GM12878 (cell line): ENCODE measurements around the gene RWDD1. TPM values are rescaled to one million over a fixed set of nuclear protein-coding genes. Genes with fewer than 3 reads are reported as not detected.

Experiments
- ATAC-seq: fragments of 200-7000 bp; cut with Tn5 transposase; 3 replicates; pipeline ENCODE4 v1.9.1; 2020; ENCODE audit warnings: mild to moderate bottlenecking, moderate library complexity
- BruUV-seq: library from RNA; stranded (reverse); fragments of 400-500 nt; replicated peaks from 2 replicates; lab custom pipeline; 2021; lab: Mats Ljungman, UMichigan
- CTCF ChIA-PET: fragments of 300-600 bp; sonication (Branson Sonifier 250); formaldehyde crosslinking; extraction: SDS; loops from one replicate; lab custom pipeline; 2021; ENCODE audit warnings: inconsistent platforms; lab: Yijun Ruan, JAX
- POLR2A ChIA-PET: fragments of 350-600 bp; formaldehyde crosslinking; extraction: SDS; loops from one replicate; lab custom pipeline; 2021; ENCODE audit warnings: inconsistent platforms; lab: Charles Lee
- RAD21 ChIA-PET: fragments of 300-600 bp; sonication (Branson Sonifier 250); formaldehyde crosslinking; loops from one replicate; lab custom pipeline; 2023; ENCODE audit warnings: antibody characterized with exemption; ENCODE audit not compliant: unreplicated experiment; lab: Charles Lee
- SMC1A ChIA-PET: fragments of 300-600 bp; sonication (Branson Sonifier 250); formaldehyde crosslinking; loops from one replicate; lab custom pipeline; 2023; ENCODE audit not compliant: unreplicated experiment, uncharacterized antibody; lab: Charles Lee
- DNase-seq: peaks from one replicate; pipeline ENCODE4 v3.0.0-alpha.2; 2011; ENCODE audit warnings: low read depth, low spot score
- FAIRE-seq: peaks from 3 replicates; lab custom pipeline; 2011; peaks lifted over from hg19 to GRCh38; lab: Jason Lieb, UNC
- H2AFZ ChIP-seq: 2 replicates; pipeline ENCODE4 v1.6.0; 2011; ENCODE audit warnings: low read depth, low read length, control low read depth; ENCODE audit not compliant: control insufficient read depth
- H3K27ac ChIP-seq: 2 replicates; pipeline ENCODE4 v1.5.1; 2011; ENCODE audit warnings: control low read depth; ENCODE audit not compliant: control insufficient read depth, insufficient read depth
- H3K27me3 ChIP-seq, 2 experiments: replicated peaks in 1 of 2; 2 replicates each; pipeline versions ENCODE4 v1.6.0 to v1.6.1; 2011; ENCODE audit warnings: low read length in 1 of 2; ENCODE audit not compliant: control insufficient read depth in 2 of 2, insufficient read depth in 2 of 2
- H3K36me3 ChIP-seq, 2 experiments: 2 replicates each; pipeline ENCODE4 v1.5.1; 2011; ENCODE audit warnings: low read length in 1 of 2; ENCODE audit not compliant: control insufficient read depth in 2 of 2, insufficient read depth in 2 of 2
- H3K4me1 ChIP-seq: 2 replicates; pipeline ENCODE4 v1.6.1; 2011; ENCODE audit warnings: mild to moderate bottlenecking, low read length, moderate library complexity, mixed read lengths; ENCODE audit not compliant: control insufficient read depth, insufficient read depth
- H3K4me2 ChIP-seq: 2 replicates; pipeline ENCODE4 v1.6.0; 2011; ENCODE audit warnings: control low read depth; ENCODE audit not compliant: control insufficient read depth, insufficient read depth
- H3K4me3 ChIP-seq: fragments of 200-600 bp; sonication (generic); 2 replicates; pipeline ENCODE4 v1.5.1; 2016
- H3K79me2 ChIP-seq: 2 replicates; pipeline ENCODE4 v1.6.0; 2011; ENCODE audit warnings: low read length; ENCODE audit not compliant: control insufficient read depth, insufficient read depth
- H3K9ac ChIP-seq: 2 replicates; pipeline ENCODE4 v1.8.0; 2011; ENCODE audit warnings: low read length, control low read depth, mixed read lengths; ENCODE audit not compliant: control insufficient read depth, insufficient read depth
- H3K9me3 ChIP-seq: replicated peaks from 3 replicates; pipeline ENCODE4 v1.5.1; 2011; ENCODE audit warnings: mild to moderate bottlenecking, low read length; ENCODE audit not compliant: control insufficient read depth, insufficient read depth
- H4K20me1 ChIP-seq: 2 replicates; pipeline ENCODE4 v1.6.0; 2011; ENCODE audit not compliant: control insufficient read depth, insufficient read depth
- ASH2L ChIP-seq: fragments of 300-600, 200-600 bp; sonication (generic); IDR thresholded peaks from 2 replicates; pipeline ENCODE4 v1.6.1; 2017; ENCODE audit warnings: low read depth, mild to moderate bottlenecking, borderline replicate concordance
- CBFB ChIP-seq: IDR thresholded peaks from 2 replicates; pipeline ENCODE4 v1.6.1; 2016; ENCODE audit warnings: antibody characterized with exemption, low read depth
- EP300 ChIP-seq, 2 experiments: fragments of 150-350 bp in 1 of 2; IDR thresholded peaks; 2 replicates each; pipeline ENCODE4 v1.6.1; 2011 to 2012; ENCODE audit warnings: low read depth in 2 of 2, low read length in 2 of 2, borderline replicate concordance in 1 of 2, improper control_type of control experiment in 1 of 2, inconsistent platforms in 1 of 2; ENCODE audit not compliant: control insufficient read depth in 1 of 2
- FOXM1 ChIP-seq: IDR thresholded peaks from 2 replicates; pipeline ENCODE4 v1.6.1; 2012; ENCODE audit warnings: low read depth, mild to moderate bottlenecking, inconsistent platforms, low read length, moderate library complexity
- HDAC2 ChIP-seq: fragments of 200-600 bp; sonication (generic); IDR thresholded peaks from 2 replicates; pipeline ENCODE4 v1.6.1; 2017
- JUNB ChIP-seq: IDR thresholded peaks from 2 replicates; pipeline ENCODE4 v1.6.1; 2016; ENCODE audit warnings: antibody characterized with exemption, mild to moderate bottlenecking
- MTA3 ChIP-seq: IDR thresholded peaks from 2 replicates; pipeline ENCODE4 v1.6.1; 2012; ENCODE audit warnings: low read length, inconsistent platforms, borderline replicate concordance
- MXI1 ChIP-seq: fragments of 150-350 bp; IDR thresholded peaks from 2 replicates; pipeline ENCODE4 v1.6.1; 2011; ENCODE audit warnings: low read depth, mild to moderate bottlenecking, inconsistent platforms, low read length, improper control_type of control experiment
- POLR2AphosphoS5 ChIP-seq: IDR thresholded peaks from 2 replicates; pipeline ENCODE4 v1.6.1; 2011; ENCODE audit warnings: mild to moderate bottlenecking, low read length, inconsistent platforms
- RUNX3 ChIP-seq: IDR thresholded peaks from 2 replicates; pipeline ENCODE4 v1.6.1; 2012; ENCODE audit warnings: low read length, inconsistent platforms
- SMAD5 ChIP-seq: IDR thresholded peaks from 2 replicates; pipeline ENCODE4 v1.6.1; 2016; ENCODE audit warnings: antibody characterized with exemption, low read depth
- YBX1 ChIP-seq: fragments of 450-650 bp; IDR thresholded peaks from 2 replicates; pipeline ENCODE4 v1.6.1; 2016; ENCODE audit warnings: antibody characterized with exemption
- in situ Hi-C: fragments of 300-500 bp; cut with MboI; formaldehyde crosslinking; loops from 9 replicates; pipeline ENCODE4 v1.14.3; 2018; ENCODE audit warnings: mixed read lengths
- intact Hi-C: fragments of 100-400 bp; cut with micrococcal nuclease; formaldehyde crosslinking; loops from one replicate; pipeline ENCODE4 v1.14.2; 2022; ENCODE audit not compliant: unreplicated experiment
- polyA plus RNA-seq, 11 experiments: library from polyadenylated mRNA; depleted of rRNA in 4 of 11; unstranded in 6 of 11; stranded (reverse) in 5 of 11; fragments of >200 nt; fragmentation: Nextera tagmentation in 4 of 11; fragmentation: Illumina TruSeq in 1 of 11; extraction: Ambion mirVana in 4 of 11; extraction: Trizol in 1 of 11; gene quantifications; 1 replicate in 1 of 11; 2 replicates in 10 of 11; pipeline versions ENCODE4 v1.2.1 to v1.2.3, GENCODE V29; 2011 to 2016; ENCODE audit warnings: inconsistent platforms in 2 of 11, missing spikeins in 2 of 11, low read depth in 1 of 11
- total RNA-seq, 4 experiments: library from RNA; depleted of rRNA in 3 of 4; stranded (reverse); fragments of >200 nt in 3 of 4; fragmentation: Illumina TruSeq in 1 of 4; extraction: Trizol in 1 of 4; gene quantifications; 2 replicates each; pipeline versions ENCODE4 v1.2.1 to v1.2.3, GENCODE V29; 2013 to 2021
- TF ChIP-seq, protein P1 (sequence below): IDR thresholded peaks from 2 replicates; pipeline ENCODE4 v1.6.1; 2012; ENCODE audit warnings: low read depth, low read length, improper control_type of control experiment

RWDD1 gene
- total and polyA plus RNA-seq, 10 of the 15 experiments (the other 5 are each of a cell fraction or from before 2014, with no cell fraction given) = 40.1 to 107 (median 65.8) TPM

DNA sequence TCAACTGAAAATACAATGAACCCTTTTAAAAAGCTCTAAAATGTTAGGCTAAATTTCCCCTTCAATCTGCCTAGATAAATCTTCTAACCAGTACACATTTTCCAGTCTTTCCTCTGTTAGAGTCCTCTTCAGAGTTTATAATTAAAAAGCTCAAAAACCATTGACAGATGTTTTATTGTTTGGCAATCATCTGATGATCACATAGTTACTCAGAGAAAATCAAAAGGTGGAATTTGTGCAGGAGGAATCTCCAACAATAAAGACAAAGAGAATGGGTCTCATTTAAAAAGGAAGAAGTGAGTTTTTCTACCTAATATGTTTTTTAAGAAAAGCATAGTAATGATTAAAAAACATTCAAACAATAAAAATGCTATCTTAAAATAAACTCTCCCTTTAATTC is 28.9 kb upstream of the RWDD1 start:
- H3K79me2 ChIP-seq = no peaks in the 10 kb centered on the region
- in situ Hi-C loops = no loop called here
- TF ChIP-seq EP300 (IDR thresholded peaks at IDR 0.05; ENCODE audit: borderline replicate concordance in 1 of 2, control insufficient read depth in 1 of 2, low read depth in 2 of 2, low read length in 2 of 2) = no peak
- no peak for TF ChIP-seq ASH2L
- no peak for TF ChIP-seq FOXM1
- TF ChIP-seq POLR2AphosphoS5 = no peak
- no peak for TF ChIP-seq YBX1
- no peak for TF ChIP-seq CBFB
- TF ChIP-seq MTA3 = no peak
- TF ChIP-seq HDAC2 = no peak
- no peak for TF ChIP-seq MXI1
- TF ChIP-seq RUNX3 = no peak
- TF ChIP-seq, protein P1, sequence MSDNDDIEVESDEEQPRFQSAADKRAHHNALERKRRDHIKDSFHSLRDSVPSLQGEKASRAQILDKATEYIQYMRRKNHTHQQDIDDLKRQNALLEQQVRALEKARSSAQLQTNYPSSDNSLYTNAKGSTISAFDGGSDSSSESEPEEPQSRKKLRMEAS = no peak
- TF ChIP-seq JUNB = no peak
- no peak for TF ChIP-seq SMAD5
- TF ChIP-seq, all 136 proteins: peak for 0
- no TSS peak for BruUV-seq
- ChIA-PET SMC1A (interaction anchor here (0.8 to 1.8 kb wide), 10 partner anchors 10 to 272 kb away, joined by 3 to 6 read pairs (median 3); no protein-coding TSS in a partner anchor), RAD21 (interaction anchor here (1.1 kb wide), 1 partner anchor 13 kb away, joined by 3 read pairs; no protein-coding TSS in a partner anchor), POLR2A (interaction anchor here (0.6 kb wide), 1 partner anchor 269 kb away, joined by 4 read pairs; no protein-coding TSS in a partner anchor), CTCF (interaction anchor here (0.8 to 7.1 kb wide), 8 partner anchors 8 to 327 kb away, joined by 3 to 48 read pairs (median 9); partner anchors contain the start of gene CALHM4)
- Histone ChIP-seq H3K4me1 (no peaks in the 10 kb centered on the region), H2AFZ (no peak overlapping the region), H3K9me3 (no peaks in the 10 kb centered on the region), H3K36me3 (no peaks in the 10 kb centered on the region), H3K27me3 (peaks cover 0 to 8% of the 10 kb centered on the region in 2 experiments; a peak in 1 of 4 replicates), H3K9ac (no peak overlapping the region), H3K27ac (no peak overlapping the region), H3K4me3 (no peak overlapping the region), H4K20me1 (no peaks in the 10 kb centered on the region), H3K4me2 (no peak overlapping the region)
- FAIRE-seq = no peak
- intact Hi-C loops = no loop called here
- DNase-seq = no peak
- ATAC-seq = no peak
